Activated T-cell treated with anti-CD3 and anti-CD28 coated beads, Interleukin-2, amount 50 U/mL, for 4 hours (primary cell): Measurements from ENCODE around the gene MCM7. TPM values are rescaled to one million over a fixed set of nuclear protein-coding genes. Genes with fewer than 3 reads are reported as not detected.

ENCODE experiments used
- ATAC-seq, 2 donors: fragments of 200-7000 bp; cut with Tn5 transposase; one replicate each; pipeline ENCODE4 v1.10.0; 2021
- DNase-seq: peaks from one replicate; pipeline ENCODE4 v3.0.0-alpha.2; 2020
- H3K27me3 Mint-ChIP-seq: one replicate; pipeline ENCODE4 v1.8.0; 2021; ENCODE audit warnings: low read depth, mixed read lengths
- H3K36me3 Mint-ChIP-seq: one replicate; pipeline ENCODE4 v1.8.0; 2022; ENCODE audit warnings: mixed read lengths; ENCODE audit not compliant: insufficient read depth
- H3K4me1 Mint-ChIP-seq: one replicate; pipeline ENCODE4 v1.8.0; 2021; ENCODE audit warnings: low read depth, mixed read lengths
- H3K4me3 Mint-ChIP-seq: one replicate; pipeline ENCODE4 v1.8.0; 2021; ENCODE audit warnings: mild to moderate bottlenecking, moderate library complexity, mixed read lengths
- H3K9me3 Mint-ChIP-seq: one replicate; pipeline ENCODE4 v1.8.0; 2021; ENCODE audit warnings: mixed read lengths
- total RNA-seq, 3 donors: library from RNA; stranded (reverse); gene quantifications; one replicate each; pipeline ENCODE4 v1.2.1, GENCODE V29; 2021

The MCM7 gene
- total RNA-seq, 3 donors from 2014 or later = 471 to 592 (median 521) TPM

DNA sequence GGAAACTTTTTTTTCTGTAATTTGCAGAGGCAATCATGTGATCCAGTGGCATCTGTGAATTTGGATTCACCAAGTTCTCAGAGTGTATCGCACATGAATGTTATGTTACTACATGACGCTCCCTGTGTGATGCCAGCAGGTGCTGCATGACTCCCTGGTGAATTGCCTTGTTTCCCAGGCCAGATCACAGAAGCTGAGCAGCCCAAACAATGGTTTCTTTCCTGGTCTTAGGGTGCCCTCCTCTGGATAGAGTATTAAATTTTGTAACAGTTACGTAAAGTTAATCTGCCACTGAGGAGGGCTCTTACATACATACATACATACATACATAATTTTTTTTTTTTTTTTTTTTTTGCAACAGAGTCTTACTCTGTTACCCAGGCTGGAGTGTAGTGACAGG, 48.0 kb downstream of the MCM7 start:
- ATAC-seq = no peak
- Mint-ChIP-seq H3K4me1 (peaks cover 11% of the 10 kb centered on the region), H3K4me3 (no peak overlapping the region), H3K27me3 (no peaks in the 10 kb centered on the region), H3K9me3 (no peaks in the 10 kb centered on the region), H3K36me3 (peaks cover 4% of the 10 kb centered on the region)
- DNase-seq = no peak

DNA sequence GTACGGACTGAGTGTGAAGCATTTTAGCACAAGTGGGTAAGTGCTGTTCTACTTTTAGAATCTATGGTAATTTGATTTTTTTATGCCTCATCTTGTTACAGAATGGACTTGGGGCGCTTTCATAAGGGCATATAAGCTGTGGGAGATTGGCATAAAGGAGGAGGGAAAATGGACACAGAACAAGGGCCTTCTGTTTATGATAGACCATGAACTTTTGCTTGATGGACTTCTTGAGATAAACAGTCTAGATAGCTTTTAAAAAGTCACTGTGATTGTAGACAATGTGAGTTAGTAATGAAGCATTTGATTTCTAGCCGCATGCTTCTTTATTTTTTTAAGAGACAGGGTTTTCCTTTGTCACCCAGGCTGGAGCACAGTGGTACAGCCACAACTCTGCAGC, 49.6 kb downstream of the MCM7 start:
- H3K4me3 Mint-ChIP-seq = peak overlapping the region; percentile 14
- DNase-seq (no peak), ATAC-seq (no peak)
- H3K27me3 Mint-ChIP-seq = no peaks in the 10 kb centered on the region
- no peaks in the 10 kb centered on the region for H3K36me3 Mint-ChIP-seq
- peaks cover 11% of the 10 kb centered on the region for H3K4me1 Mint-ChIP-seq
- no peaks in the 10 kb centered on the region for H3K9me3 Mint-ChIP-seq

DNA sequence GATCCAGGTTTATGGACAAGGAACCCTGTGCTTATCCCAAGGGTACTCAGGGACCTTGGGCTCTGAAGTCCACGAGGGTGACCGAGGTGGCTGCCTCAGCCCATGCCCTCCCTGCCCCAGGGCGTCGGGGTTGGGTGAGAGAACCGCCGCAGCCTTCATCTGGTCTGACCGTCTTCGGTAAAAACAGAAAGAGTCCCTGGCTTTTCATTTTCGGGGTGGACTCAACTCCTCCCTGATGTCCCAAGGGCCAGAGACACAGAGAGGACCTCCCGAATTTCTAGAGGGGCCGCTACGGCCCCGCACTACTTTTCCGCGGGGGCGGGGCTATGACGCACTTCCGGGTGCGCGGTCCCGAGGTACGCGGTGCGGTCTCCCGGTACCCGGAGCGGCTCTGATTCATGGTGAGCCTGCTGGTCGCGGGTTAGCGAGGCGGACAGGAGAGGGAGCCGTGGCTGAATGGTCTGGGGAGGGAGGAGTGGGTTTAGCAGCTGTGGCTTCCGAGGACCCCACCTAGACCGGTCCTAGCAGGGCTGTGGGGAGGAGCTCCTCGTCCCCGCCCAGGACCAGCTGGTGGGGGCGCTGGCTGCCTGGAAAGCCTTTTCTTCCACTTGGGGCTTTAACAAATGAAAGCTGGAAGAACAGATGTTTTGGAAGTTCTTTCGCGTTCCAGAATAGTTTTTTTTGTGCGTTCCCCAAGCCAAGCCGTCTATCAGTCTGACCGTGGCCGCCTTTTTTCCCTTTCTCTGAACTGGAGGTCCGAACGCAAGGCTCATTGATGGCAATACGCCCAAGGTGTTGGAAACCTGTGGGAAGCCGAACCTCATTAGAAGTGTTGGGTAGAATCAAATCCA, 51.5 kb downstream of the MCM7 start, which contains the start of gene ZSCAN21:
ZSCAN21 (plus strand) TSS at position 334 of the 851 bp plus-strand sequence. CDS start 7,233 bp downstream, outside the sequence.
- Mint-ChIP-seq H3K36me3 (no peaks in the 10 kb centered on the region), H3K4me3 (peak within 1 kb of the TSS; percentile 91), H3K9me3 (no peaks in the 10 kb centered on the region), H3K4me1 (peaks cover 12% of the 10 kb centered on the region), H3K27me3 (no peaks in the 10 kb centered on the region)
- ATAC-seq (peak; percentile 95 to 98), DNase-seq (peak; percentile 79)

DNA sequence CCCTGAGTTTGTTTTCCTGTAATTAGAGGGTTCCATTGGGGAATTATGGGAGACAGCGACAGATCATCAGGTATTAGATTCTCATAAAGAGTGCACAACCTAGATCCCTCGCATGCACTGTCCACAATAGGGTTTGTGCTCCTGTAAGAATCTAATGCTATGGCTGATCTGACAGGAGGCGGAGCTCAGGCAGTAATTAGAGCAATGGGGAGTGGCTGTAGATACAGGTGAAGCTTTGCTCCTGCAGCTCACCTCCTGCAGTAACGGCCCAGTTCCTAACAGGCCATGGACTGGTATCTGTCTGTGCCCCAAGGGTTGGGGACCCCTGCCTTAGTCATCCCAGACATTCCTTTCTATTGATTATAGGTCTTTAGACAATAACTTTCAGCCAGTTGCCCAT, 52.5 kb downstream of the MCM7 start:
- ATAC-seq (no peak), DNase-seq (no peak)
- no peaks in the 10 kb centered on the region for H3K36me3 Mint-ChIP-seq
- H3K4me3 Mint-ChIP-seq = peak overlapping the region; percentile 66
- H3K4me1 Mint-ChIP-seq = peaks cover 13% of the 10 kb centered on the region
- no peaks in the 10 kb centered on the region for H3K27me3 Mint-ChIP-seq
- no peaks in the 10 kb centered on the region for H3K9me3 Mint-ChIP-seq

DNA sequence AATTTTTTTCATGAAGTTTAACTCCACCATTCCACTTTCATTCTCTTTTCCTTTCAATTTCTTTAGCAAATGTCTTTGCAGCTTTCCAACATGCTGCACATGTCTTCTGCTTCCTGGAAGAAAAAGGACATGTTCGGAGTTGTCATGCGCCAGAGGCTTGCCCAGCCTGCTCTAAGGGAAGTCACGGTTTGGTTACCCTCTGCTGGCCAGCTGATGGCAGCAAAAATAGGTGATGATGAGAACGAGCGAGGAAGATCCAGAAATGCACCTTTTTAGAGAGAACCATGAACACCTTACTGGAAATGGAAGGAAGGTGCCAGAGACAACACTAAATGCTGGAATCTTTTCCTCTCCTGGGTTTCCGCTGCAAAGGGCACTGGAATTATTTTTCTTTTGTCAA, 56.5 kb downstream of the MCM7 start:
- ATAC-seq = no peak
- no peak for DNase-seq
- Mint-ChIP-seq H3K27me3 (no peaks in the 10 kb centered on the region), H3K4me1 (peaks cover 14% of the 10 kb centered on the region), H3K36me3 (no peaks in the 10 kb centered on the region), H3K9me3 (no peaks in the 10 kb centered on the region), H3K4me3 (no peak overlapping the region)

Other genes starting within 250 kb of the MCM7 start
- gene OR2AE1, start 224.4 kb downstream of the MCM7 start, total RNA-seq = under 1 TPM in 1 of 3 donors, not detected in 2; 0.24 TPM
- 10 to 100 TPM; 23.6 to 25.5 (median 23.8) TPM for gene TRIM4, start 181.9 kb downstream of the MCM7 start, total RNA-seq
- gene GJC3, start 171.8 kb downstream of the MCM7 start, total RNA-seq = under 1 TPM; 0.24 to 0.40 (median 0.29) TPM
- under 1 TPM; 0.34 to 0.63 (median 0.46) TPM for gene AZGP1, start 125.4 kb downstream of the MCM7 start, total RNA-seq
- gene ZKSCAN1, start 85.8 kb downstream of the MCM7 start, total RNA-seq = 10 to 100 TPM; 30.9 to 32.8 (median 32.3) TPM
- 1 to 10 TPM; 8.5 to 9.9 (median 9.4) TPM for gene ZSCAN21, start 51.6 kb downstream of the MCM7 start, total RNA-seq
- gene ZNF3, start 19.7 kb downstream of the MCM7 start, total RNA-seq = 10 to 100 TPM; 18.8 to 21.8 (median 21.6) TPM
- gene COPS6, start 12.4 kb downstream of the MCM7 start, total RNA-seq = 100 to 1,000 TPM; 105 to 120 (median 112) TPM
- 10 to 100 TPM; 13.4 to 16.0 (median 16.0) TPM for gene AP4M1, start 246 bp upstream of the MCM7 start, total RNA-seq
- gene TAF6, start 18.0 kb upstream of the MCM7 start, total RNA-seq = 10 to 100 TPM; 67.3 to 74.2 (median 72.9) TPM
- 1 to 10 TPM; 6.6 to 8.6 (median 7.6) TPM for gene CNPY4, start 18.2 kb upstream of the MCM7 start, total RNA-seq
- gene MBLAC1, start 25.6 kb upstream of the MCM7 start, total RNA-seq = 1 to 10 TPM; 3.0 to 4.8 (median 3.2) TPM
- gene LAMTOR4, start 47.5 kb upstream of the MCM7 start, total RNA-seq = 100 to 1,000 TPM; 109 to 119 (median 115) TPM
- gene TRAPPC14, start 57.3 kb upstream of the MCM7 start, total RNA-seq = 10 to 100 TPM; 41.9 to 45.6 (median 43.6) TPM
- 1 to 10 TPM in 1 of 3 donors, under 1 TPM in 2; 0.33 to 1.2 (median 0.40) TPM for gene GAL3ST4, start 67.2 kb upstream of the MCM7 start, total RNA-seq
- gene GPC2, start 76.0 kb upstream of the MCM7 start, total RNA-seq = 1 to 10 TPM; 3.5 to 4.2 (median 4.1) TPM
- gene STAG3, start 76.5 kb upstream of the MCM7 start, total RNA-seq = 1 to 10 TPM; 3.3 to 5.8 (median 3.9) TPM
- 10 to 100 TPM; 21.9 to 37.1 (median 27.8) TPM for gene PVRIG, start 118.6 kb upstream of the MCM7 start, total RNA-seq
- not detected for gene SPDYE3, start 206.3 kb upstream of the MCM7 start, total RNA-seq